Neural cell (in vitro differentiated cells): ENCODE results near the gene CTNNA2. TPM values are rescaled to one million over a fixed set of nuclear protein-coding genes. Genes with fewer than 3 reads are reported as not detected.

Source experiments
- H2AFZ ChIP-seq: fragments of 200-600, 300-800 bp; sonication (generic), shearing (Covaris generic); 2 replicates; pipeline ENCODE4 v1.6.0; 2014; ENCODE audit warnings: low read depth, mild to moderate bottlenecking, antibody characterized with exemption, low read length, moderate library complexity
- H3F3A ChIP-seq: fragments of 200-600 bp; shearing (Covaris generic); 2 replicates; pipeline ENCODE4 v1.6.1; 2016; ENCODE audit warnings: mild to moderate bottlenecking, moderate library complexity, mixed read lengths, antibody characterized with exemption, low read length; ENCODE audit not compliant: insufficient read depth, poor library complexity, severe bottlenecking
- H3K27ac ChIP-seq: fragments of 200-600, 300-800 bp; sonication (generic), shearing (Covaris generic); 2 replicates; pipeline ENCODE4 v1.5.1; 2014; ENCODE audit warnings: mild to moderate bottlenecking, low read length, moderate library complexity
- H3K27me3 ChIP-seq: fragments of 300-800, 200-600 bp; sonication (generic), shearing (Covaris generic); 2 replicates; pipeline ENCODE4 v1.6.0; 2014; ENCODE audit warnings: mild to moderate bottlenecking, low read depth, low read length, moderate library complexity; ENCODE audit not compliant: insufficient read depth
- H3K36me3 ChIP-seq: fragments of 300-800, 200-600 bp; sonication (generic), shearing (Covaris generic); 2 replicates; pipeline ENCODE4 v1.5.1; 2014; ENCODE audit warnings: mild to moderate bottlenecking, antibody characterized with exemption, low read length, moderate library complexity; ENCODE audit not compliant: insufficient read depth
- H3K4me2 ChIP-seq: fragments of 300-800, 200-600 bp; sonication (generic), shearing (Covaris generic); 2 replicates; pipeline ENCODE4 v1.6.0; 2014; ENCODE audit warnings: mild to moderate bottlenecking, low read length
- H3K4me3 ChIP-seq: fragments of 300-800, 200-600 bp; sonication (generic), shearing (Covaris generic); 2 replicates; pipeline ENCODE4 v1.5.1; 2014; ENCODE audit warnings: mild to moderate bottlenecking, low read length, moderate library complexity
- H3K79me2 ChIP-seq: fragments of 200-600 bp; shearing (Covaris generic); replicated peaks from 2 replicates; pipeline ENCODE4 v1.6.0; 2014; ENCODE audit warnings: mild to moderate bottlenecking, low read length, moderate library complexity; ENCODE audit not compliant: insufficient read depth
- H3K9ac ChIP-seq: fragments of 300-800, 200-600 bp; sonication (generic), shearing (Covaris generic); 2 replicates; pipeline ENCODE4 v1.6.1; 2016; ENCODE audit warnings: mild to moderate bottlenecking, low read length, mixed read lengths
- H3K9me2 ChIP-seq: fragments of 200-600 bp; shearing (Covaris generic); 2 replicates; pipeline ENCODE4 v1.6.1; 2016; ENCODE audit warnings: mild to moderate bottlenecking, low read length, mixed read lengths; ENCODE audit not compliant: insufficient read depth
- H3K9me3 ChIP-seq: fragments of 200-600, 300-800 bp; sonication (generic), shearing (Covaris generic); 2 replicates; pipeline ENCODE4 v1.6.1; 2016; ENCODE audit warnings: mild to moderate bottlenecking, mixed run types, low read length, moderate library complexity, mixed read lengths
- H4K20me1 ChIP-seq: fragments of 200-600 bp; shearing (Covaris generic); 2 replicates; pipeline ENCODE4 v1.6.1; 2016; ENCODE audit warnings: mild to moderate bottlenecking, mixed run types; ENCODE audit not compliant: insufficient read depth
- EP300 ChIP-seq: fragments of 450-650 bp; conservative IDR thresholded peaks from 2 replicates; pipeline ENCODE4 v1.6.1; 2014; ENCODE audit warnings: antibody characterized with exemption, mild to moderate bottlenecking, moderate library complexity; ENCODE audit not compliant: poor library complexity, severe bottlenecking
- EZH2 ChIP-seq: fragments of 200-600, 300-800 bp; shearing (Covaris generic), sonication (generic); IDR thresholded peaks from 2 replicates; pipeline ENCODE4 v1.6.1; 2014; ENCODE audit warnings: antibody characterized with exemption, low read length, borderline replicate concordance, mild to moderate bottlenecking; ENCODE audit not compliant: insufficient read depth, poor library complexity, severe bottlenecking
- MXI1 ChIP-seq: fragments of 450-650 bp; conservative IDR thresholded peaks from 2 replicates; pipeline ENCODE4 v1.6.1; 2014; ENCODE audit warnings: antibody characterized with exemption, mild to moderate bottlenecking; ENCODE audit not compliant: poor library complexity, severe bottlenecking
- POLR2AphosphoS5 ChIP-seq: IDR thresholded peaks from 2 replicates; pipeline ENCODE4 v1.6.1; 2012
- RAD21 ChIP-seq: fragments of 450-650 bp; conservative IDR thresholded peaks from 2 replicates; pipeline ENCODE4 v1.6.1; 2014; ENCODE audit warnings: antibody characterized with exemption, mild to moderate bottlenecking, moderate library complexity
- SMC3 ChIP-seq: fragments of 450-650 bp; conservative IDR thresholded peaks from 2 replicates; pipeline ENCODE4 v1.6.1; 2014; ENCODE audit warnings: antibody characterized with exemption, mild to moderate bottlenecking, moderate library complexity; ENCODE audit not compliant: poor library complexity
- TAF1 ChIP-seq: IDR thresholded peaks from 2 replicates; pipeline ENCODE4 v1.6.1; 2012; ENCODE audit warnings: low read depth
- polyA plus RNA-seq: library from polyadenylated mRNA; depleted of rRNA; stranded (reverse); fragments of >200 nt; gene quantifications from 2 replicates; pipeline ENCODE4 v1.2.3, GENCODE V29; 2014
- TF ChIP-seq, protein P1 (sequence below): fragments of 450-650 bp; IDR thresholded peaks from 2 replicates; pipeline ENCODE4 v1.5.1; 2014; ENCODE audit warnings: antibody characterized with exemption, mild to moderate bottlenecking, moderate library complexity; ENCODE audit not compliant: poor library complexity, severe bottlenecking
- TF ChIP-seq, protein P2 (sequence below): IDR thresholded peaks from 2 replicates; pipeline ENCODE4 v1.6.1; 2012; ENCODE audit warnings: borderline replicate concordance

The CTNNA2 gene
- polyA plus RNA-seq, 1 donor from 2014 or later = 194 TPM

DNA sequence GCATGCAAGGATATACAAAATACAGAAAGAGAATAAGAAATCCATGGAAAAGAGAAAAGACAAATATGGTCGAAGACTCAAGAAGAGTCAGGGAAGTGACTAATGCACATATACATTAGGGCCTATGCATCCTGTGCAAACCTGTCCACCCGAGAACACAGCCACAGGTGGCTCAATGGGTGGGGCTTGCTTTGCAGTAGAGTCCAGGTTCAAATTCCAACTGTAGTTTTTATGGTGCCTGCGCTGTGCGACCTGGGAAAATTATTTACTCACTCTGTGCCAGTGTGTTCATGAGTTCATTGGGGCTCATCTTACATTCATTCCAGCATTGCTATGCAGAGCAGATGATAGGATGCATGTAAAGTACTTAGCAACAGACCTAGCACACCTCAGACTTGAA lies 244.7 kb downstream of the CTNNA2 start:
- no peaks in the 10 kb centered on the region for H3K36me3 ChIP-seq
- no peak overlapping the region for H3K4me2 ChIP-seq
- no peaks in the 10 kb centered on the region for H3K27me3 ChIP-seq
- TF ChIP-seq EZH2 (no peak), POLR2AphosphoS5 (no peak), SMC3 (no peak), EP300 (no peak), MXI1 (no peak), RAD21 (no peak), TAF1 (no peak)
- TF ChIP-seq, protein P1, sequence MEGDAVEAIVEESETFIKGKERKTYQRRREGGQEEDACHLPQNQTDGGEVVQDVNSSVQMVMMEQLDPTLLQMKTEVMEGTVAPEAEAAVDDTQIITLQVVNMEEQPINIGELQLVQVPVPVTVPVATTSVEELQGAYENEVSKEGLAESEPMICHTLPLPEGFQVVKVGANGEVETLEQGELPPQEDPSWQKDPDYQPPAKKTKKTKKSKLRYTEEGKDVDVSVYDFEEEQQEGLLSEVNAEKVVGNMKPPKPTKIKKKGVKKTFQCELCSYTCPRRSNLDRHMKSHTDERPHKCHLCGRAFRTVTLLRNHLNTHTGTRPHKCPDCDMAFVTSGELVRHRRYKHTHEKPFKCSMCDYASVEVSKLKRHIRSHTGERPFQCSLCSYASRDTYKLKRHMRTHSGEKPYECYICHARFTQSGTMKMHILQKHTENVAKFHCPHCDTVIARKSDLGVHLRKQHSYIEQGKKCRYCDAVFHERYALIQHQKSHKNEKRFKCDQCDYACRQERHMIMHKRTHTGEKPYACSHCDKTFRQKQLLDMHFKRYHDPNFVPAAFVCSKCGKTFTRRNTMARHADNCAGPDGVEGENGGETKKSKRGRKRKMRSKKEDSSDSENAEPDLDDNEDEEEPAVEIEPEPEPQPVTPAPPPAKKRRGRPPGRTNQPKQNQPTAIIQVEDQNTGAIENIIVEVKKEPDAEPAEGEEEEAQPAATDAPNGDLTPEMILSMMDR = no peak
- TF ChIP-seq, protein P2, sequence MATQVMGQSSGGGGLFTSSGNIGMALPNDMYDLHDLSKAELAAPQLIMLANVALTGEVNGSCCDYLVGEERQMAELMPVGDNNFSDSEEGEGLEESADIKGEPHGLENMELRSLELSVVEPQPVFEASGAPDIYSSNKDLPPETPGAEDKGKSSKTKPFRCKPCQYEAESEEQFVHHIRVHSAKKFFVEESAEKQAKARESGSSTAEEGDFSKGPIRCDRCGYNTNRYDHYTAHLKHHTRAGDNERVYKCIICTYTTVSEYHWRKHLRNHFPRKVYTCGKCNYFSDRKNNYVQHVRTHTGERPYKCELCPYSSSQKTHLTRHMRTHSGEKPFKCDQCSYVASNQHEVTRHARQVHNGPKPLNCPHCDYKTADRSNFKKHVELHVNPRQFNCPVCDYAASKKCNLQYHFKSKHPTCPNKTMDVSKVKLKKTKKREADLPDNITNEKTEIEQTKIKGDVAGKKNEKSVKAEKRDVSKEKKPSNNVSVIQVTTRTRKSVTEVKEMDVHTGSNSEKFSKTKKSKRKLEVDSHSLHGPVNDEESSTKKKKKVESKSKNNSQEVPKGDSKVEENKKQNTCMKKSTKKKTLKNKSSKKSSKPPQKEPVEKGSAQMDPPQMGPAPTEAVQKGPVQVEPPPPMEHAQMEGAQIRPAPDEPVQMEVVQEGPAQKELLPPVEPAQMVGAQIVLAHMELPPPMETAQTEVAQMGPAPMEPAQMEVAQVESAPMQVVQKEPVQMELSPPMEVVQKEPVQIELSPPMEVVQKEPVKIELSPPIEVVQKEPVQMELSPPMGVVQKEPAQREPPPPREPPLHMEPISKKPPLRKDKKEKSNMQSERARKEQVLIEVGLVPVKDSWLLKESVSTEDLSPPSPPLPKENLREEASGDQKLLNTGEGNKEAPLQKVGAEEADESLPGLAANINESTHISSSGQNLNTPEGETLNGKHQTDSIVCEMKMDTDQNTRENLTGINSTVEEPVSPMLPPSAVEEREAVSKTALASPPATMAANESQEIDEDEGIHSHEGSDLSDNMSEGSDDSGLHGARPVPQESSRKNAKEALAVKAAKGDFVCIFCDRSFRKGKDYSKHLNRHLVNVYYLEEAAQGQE = no peak
- no peaks in the 10 kb centered on the region for H3K9me2 ChIP-seq
- no peak overlapping the region for H3K9ac ChIP-seq
- H3K9me3 ChIP-seq = no peaks in the 10 kb centered on the region
- H3F3A ChIP-seq = no peaks in the 10 kb centered on the region
- no peaks in the 10 kb centered on the region for H4K20me1 ChIP-seq
- no peak overlapping the region for H3K4me3 ChIP-seq
- H3K79me2 ChIP-seq = no peaks in the 10 kb centered on the region
- H2AFZ ChIP-seq = no peak overlapping the region
- H3K27ac ChIP-seq = no peak overlapping the region

DNA sequence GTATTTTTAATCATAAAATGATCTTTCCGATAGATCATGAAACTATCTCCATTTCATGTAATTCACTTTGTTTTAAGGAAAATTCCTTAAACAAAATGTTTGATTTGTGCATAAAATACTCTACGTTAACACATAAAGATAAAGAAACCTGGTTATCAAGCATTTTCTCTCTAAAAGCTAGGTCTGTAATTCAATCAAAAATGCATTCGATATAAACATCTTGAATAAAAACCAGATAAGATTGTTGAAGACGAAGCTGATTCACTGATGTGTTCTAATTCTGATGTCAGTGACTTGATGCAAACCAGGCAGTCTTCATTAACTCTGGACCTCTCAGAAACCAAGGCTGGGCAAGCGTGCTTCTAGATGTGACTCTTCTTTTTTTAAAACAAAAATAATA lies 245.2 kb downstream of the CTNNA2 start:
- Histone ChIP-seq H3K36me3 (no peaks in the 10 kb centered on the region), H3K4me3 (no peak overlapping the region), H3K27ac (no peak overlapping the region), H3K27me3 (no peaks in the 10 kb centered on the region), H3F3A (no peaks in the 10 kb centered on the region), H3K9me3 (no peaks in the 10 kb centered on the region), H4K20me1 (no peaks in the 10 kb centered on the region), H3K79me2 (no peaks in the 10 kb centered on the region), H3K9me2 (no peaks in the 10 kb centered on the region), H3K9ac (no peak overlapping the region), H3K4me2 (no peak overlapping the region), H2AFZ (no peak overlapping the region)
- TF ChIP-seq, protein P1 = no peak
- TF ChIP-seq POLR2AphosphoS5 (no peak), EP300 (no peak), RAD21 (no peak), SMC3 (no peak), MXI1 (no peak), EZH2 (no peak), TAF1 (no peak)
- TF ChIP-seq, protein P2 = no peak
